HG02981 (cell line): ENCODE measurements around the gene PLCB3.
A peak's percentile ranks its signal among the peaks of the same experiment; 100 is the strongest.

Source experiments
- ATAC-seq: cut with Tn5 transposase; IDR thresholded peaks from one replicate; pipeline ENCODE4 v1.9.1; 2021; ENCODE audit warnings: mild to moderate bottlenecking, moderate library complexity; ENCODE audit not compliant: unreplicated experiment

Gene PLCB3

DNA sequence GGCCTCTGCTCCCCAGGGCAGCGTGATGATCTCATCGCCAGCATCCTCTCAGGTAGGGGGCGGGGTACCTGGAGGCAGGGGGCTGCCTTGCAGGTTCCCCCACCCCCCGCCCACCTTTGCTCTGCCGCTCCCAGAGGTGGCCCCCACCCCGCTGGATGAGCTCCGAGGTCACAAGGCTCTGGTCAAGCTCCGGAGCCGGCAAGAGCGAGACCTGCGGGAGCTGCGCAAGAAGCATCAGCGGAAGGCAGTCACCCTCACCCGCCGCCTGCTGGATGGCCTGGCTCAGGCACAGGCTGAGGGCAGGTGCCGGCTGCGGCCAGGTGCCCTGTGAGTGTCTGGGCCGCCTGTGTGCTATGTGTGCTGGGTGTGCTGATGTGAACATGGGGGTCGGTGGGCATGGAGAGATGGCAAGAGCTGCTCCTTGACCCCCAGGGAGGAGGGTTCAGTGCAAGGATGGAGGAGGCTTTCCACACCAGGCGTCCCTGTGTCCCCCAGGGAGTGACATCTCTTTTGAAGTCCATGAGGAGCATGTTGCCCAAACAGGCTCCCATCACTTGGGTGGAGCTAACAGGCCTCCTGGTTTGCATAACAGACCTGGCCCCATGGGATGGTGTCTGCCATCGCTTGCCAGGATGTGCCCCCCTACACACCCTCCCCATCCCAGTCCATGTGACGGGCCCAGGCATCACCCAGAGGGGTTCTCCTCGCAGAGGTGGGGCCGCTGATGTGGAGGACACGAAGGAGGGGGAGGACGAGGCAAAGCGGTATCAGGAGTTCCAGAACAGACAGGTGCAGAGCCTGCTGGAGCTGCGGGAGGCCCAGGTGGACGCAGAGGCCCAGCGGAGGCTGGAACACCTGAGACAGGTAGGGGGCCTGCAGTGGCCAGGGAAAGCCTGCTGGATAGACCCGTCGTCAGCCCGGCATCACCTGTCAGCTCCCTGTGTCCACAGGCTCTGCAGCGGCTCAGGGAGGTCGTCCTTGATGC, 14.1 kb downstream of the PLCB3 start:
- ATAC-seq, result no peak

- ATAC-seq, result no peak
Observed at GRCh38 chr11:64266339-64266738, 15.0 kb downstream of the PLCB3 start.

- no peak for ATAC-seq
Observed at GRCh38 chr11:64267207-64267945, 16.0 kb downstream of the PLCB3 start.

DNA sequence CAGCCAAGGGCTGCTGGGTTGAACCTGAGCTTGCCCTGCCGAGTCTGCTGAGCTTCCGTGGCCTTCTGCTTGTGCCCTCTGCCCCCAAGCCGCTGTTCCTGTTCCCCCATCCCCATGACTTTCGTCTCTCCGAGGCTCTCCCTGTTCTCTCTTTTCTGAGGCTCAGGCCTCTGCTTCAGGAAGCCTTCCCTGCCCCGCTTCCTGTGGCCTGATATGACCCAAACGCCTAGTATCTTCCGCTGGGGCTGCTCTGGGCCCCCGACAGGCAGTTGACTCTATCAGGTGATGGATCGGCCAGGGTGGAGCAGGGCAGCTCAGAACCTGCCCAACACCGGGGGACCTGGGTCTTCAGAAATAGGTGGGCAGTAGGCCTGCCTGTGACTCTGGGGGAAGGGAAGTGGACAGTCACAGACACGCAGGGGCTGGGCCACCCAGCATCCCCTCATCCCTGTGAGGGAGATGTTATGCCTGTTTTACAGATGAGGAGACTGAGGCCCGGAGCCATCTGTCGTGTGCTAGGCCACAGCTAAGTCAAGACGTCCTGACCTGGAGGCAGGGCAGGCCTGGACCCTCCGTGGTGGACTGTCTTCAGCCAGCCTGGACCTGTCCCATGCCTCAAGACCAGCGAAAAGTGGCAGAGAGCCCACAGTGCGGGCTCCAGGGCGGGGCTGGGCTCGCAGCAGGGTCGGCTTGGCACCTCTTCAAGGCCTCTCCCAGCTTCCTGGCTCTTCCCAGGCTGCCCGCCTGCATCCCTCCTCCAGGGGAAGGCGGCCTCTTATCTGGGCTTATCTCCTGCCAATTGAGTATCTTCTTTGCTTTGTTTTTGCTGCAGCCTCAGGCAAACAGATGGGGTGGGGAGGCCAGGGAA, 16.9 kb downstream of the PLCB3 start:
- ATAC-seq, result no peak

GRCh38 chr11:64268893-64269539, 17.7 kb downstream of the PLCB3 start:
- ATAC-seq, result peak; percentile 14

GRCh38 chr11:64269540-64270220, 18.4 kb downstream of the PLCB3 start:
- ATAC-seq, result peak; percentile 69

- ATAC-seq, result no peak
Observed at GRCh38 chr11:64275031-64275800, 23.9 kb downstream of the PLCB3 start.

- no peak for ATAC-seq
Observed at GRCh38 chr11:64275841-64276240, 24.5 kb downstream of the PLCB3 start.

- ATAC-seq, result no peak
Observed at GRCh38 chr11:64276653-64277431, 25.5 kb downstream of the PLCB3 start.

DNA sequence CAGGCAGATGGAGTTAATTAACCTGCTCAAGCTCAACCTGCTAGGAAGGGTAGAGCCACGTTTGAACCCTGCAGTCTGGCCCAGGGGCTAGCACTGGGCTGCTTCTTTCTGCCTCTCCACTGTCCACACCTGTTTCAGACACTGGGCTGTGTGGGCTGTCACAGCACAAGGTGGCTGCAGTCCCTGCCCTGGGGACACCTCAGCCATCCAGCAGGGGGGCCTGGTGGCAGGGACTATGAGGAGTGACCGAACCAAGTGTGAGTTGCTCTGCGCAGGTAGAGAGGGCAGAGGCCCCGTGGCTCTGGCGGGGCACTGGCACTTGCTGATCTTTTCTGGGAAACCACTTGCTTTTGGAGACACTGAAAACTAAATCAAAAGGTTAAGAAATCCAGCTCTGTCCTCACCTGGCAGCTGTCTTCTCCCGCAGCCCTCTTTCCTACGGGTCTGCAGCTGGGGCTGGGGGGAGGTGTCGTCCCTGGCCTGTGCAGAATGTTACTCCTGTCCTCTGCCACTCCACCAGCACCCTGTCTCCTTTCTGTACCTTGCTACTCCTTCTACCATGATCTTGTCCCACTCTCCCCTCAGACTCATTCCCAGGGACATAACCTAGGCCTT, 27.4 kb downstream of the PLCB3 start:
- no peak for ATAC-seq

DNA sequence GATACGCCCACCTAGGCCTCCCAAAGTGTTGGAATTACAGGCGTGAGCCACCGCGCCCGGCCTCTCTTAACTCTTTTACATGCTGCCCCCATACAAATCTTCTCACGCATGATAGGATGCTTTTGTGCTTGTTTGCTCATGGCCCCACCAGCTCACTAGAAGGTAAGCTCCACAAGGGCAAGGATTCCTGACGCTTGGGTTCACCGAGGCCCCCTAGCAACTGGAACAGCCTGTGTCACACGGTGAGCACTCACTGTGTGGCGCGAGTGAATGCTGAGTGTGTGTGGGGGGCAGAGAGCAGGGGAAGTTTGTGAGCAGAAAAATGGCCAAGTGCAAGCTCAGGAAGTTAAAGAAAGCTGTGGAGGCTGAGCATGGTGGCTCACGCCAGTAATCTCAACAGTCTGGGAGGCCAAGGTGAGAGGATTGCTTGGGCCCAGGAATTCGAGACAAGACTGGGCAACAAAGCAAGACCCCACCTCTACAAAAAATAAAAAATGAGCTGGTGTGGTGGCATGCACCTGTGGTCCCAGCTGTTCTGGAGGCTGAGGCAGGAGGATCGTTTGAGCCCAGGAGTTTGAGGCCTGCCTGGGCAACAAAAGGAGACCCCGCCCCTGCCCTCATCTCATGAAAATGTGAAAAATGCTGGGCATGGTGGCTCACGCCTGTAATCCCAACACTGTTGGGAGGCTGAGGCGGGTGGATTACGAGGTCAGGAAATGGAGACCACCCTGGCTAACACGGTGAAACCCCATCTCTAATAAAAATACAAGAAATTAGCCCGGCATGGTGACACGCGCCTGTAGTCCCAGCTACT, 30.8 kb downstream of the PLCB3 start:
- ATAC-seq, result no peak

GRCh38 chr11:64283092-64283491, 31.8 kb downstream of the PLCB3 start:
- no peak for ATAC-seq

DNA sequence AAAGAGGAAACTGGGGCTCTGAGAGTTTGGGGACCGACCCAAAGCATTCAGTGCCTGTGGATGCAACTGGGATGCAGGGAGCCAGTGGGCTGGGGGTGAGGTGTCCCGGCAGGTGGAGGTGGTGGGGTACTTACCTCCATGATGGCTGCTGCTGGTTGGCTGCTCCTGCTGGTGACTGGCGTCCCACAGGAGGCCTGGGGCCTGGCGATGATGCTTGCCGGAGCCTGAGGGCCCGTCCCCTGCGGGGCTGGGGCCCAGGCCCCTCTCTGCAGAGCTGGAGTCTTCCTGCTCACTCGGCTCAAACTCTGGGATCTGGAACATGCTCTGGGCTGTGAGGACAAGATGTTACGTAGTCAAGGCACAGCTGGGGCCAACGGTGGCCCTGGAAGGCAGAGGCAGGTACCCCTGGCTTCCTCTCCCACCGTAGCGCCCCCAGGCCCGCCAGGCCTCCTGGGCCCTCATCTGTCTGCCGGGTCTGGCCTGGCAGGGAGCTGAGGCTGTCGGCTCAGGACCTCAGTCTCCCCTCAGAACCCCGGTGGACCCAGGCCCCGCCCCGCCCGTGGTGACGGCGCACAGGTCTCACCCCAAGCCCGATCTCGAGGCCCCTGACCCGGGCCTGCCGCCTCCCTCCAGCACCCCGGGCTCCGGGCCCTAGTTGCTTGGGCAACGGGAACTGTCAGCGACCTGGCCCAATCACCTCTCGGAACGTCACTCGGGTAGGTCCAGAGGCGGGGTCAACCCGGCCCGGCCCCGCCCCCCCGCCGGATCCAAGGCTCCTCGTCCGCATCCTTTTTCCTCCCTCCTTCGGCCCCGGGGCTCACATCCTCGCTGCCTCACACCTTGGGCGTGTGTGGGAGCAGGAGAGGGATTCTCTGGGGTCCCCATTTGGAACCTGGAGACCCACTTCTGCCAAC, 33.0 kb downstream of the PLCB3 start, which contains the start of gene BAD:
BAD (minus strand) TSS at position 618 of the 914 bp plus-strand sequence; CDS start at position 321, 297 bp downstream.
- ATAC-seq, result peak; percentile 62

DNA sequence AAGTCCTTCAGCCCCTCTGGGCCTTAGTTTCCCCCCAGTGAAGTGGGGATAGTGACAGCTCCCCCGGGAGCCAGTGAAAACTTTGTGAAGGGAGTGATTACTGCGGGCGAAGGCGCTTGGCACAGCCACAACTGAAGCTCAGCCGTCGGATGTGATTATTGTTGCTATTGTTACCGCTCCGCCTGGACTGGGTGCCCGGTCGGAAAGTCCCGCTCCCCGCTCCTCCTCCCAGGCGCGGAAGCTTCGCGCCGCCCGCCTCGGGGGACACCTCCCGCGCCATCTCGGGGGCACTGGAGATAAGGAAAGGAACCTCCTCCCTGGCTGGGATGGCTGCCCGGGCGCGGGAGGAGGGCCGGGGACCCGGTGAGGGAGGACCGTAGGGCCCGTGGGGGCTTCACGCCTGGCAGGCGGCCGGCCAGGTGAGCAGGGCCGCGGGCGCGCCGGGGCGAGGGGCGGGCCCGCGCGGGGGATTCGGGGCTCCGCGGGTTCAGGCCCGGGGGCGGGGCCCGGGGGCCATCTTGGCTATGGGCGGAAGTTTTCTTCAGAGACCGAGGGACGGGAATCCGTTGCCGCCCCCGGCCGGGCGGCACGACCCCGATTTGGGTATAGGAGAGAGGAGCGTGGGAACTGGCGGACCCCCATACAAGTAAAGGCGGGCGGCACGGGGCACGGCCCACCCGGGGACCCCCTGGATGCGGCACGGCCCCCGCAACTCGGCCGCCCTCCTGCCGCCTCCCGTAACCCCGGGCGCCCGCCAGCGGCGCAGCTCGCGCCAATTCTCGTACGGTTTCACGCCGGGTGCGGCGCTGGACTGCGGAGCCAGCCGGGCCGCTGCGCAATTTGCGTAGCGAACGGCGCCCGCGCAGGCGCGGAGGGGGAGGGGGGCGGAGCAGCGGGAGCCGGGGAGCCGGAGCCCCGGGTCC, 33.9 kb downstream of the PLCB3 start, which contains the start of gene GPR137:
GPR137 (plus strand) TSS at position 887 of the 923 bp plus-strand sequence. CDS start 677 bp downstream, outside the sequence.
- ATAC-seq, result peak; percentile 51
